HG02588 (cell line): ENCODE measurements around the gene ZBTB43.
A peak's percentile ranks its signal among the peaks of the same experiment; 100 is the strongest.

Experiments used
- ATAC-seq: cut with Tn5 transposase; IDR thresholded peaks from one replicate; pipeline ENCODE4 v1.9.1; 2021; ENCODE audit warnings: mild to moderate bottlenecking, moderate library complexity; ENCODE audit not compliant: unreplicated experiment

Gene ZBTB43

GRCh38 chr9:126853667-126854066 is 48.8 kb downstream of the ZBTB43 start:
- ATAC-seq = no peak

GRCh38 chr9:126854734-126855133 is 49.9 kb downstream of the ZBTB43 start:
- ATAC-seq = no peak

GRCh38 chr9:126856326-126856877 is 51.6 kb downstream of the ZBTB43 start:
- ATAC-seq = no peak

GRCh38 chr9:126857261-126857960 is 52.6 kb downstream of the ZBTB43 start:
- no peak for ATAC-seq

- no peak for ATAC-seq
Observed at GRCh38 chr9:126859111-126859510, 54.3 kb downstream of the ZBTB43 start.

- ATAC-seq = peak; percentile 61
Observed at GRCh38 chr9:126860077-126860756, 55.4 kb downstream of the ZBTB43 start, which contains the start of gene ZBTB34. Gene ZBTB34 (plus strand): TSS chr9:126860639. CDS start chr9:126879400, 18,761 bp downstream.

GRCh38 chr9:126860757-126861466 is 56.1 kb downstream of the ZBTB43 start:
- peak; percentile 33 for ATAC-seq

GRCh38 chr9:126861707-126862103 is 56.9 kb downstream of the ZBTB43 start:
- no peak for ATAC-seq

GRCh38 chr9:126862104-126862761 is 57.4 kb downstream of the ZBTB43 start:
- no peak for ATAC-seq

- ATAC-seq = no peak
Observed at GRCh38 chr9:126864771-126865170, 59.9 kb downstream of the ZBTB43 start.

- ATAC-seq = no peak
Observed at GRCh38 chr9:126869368-126869767, 64.5 kb downstream of the ZBTB43 start.

GRCh38 chr9:126872516-126872915 is 67.7 kb downstream of the ZBTB43 start:
- ATAC-seq = no peak

- no peak for ATAC-seq
Observed at GRCh38 chr9:126874546-126875314, 69.9 kb downstream of the ZBTB43 start.

GRCh38 chr9:126875756-126876510 is 71.1 kb downstream of the ZBTB43 start:
- ATAC-seq = no peak

- ATAC-seq = no peak
Observed at GRCh38 chr9:126876531-126876930, 71.7 kb downstream of the ZBTB43 start.

GRCh38 chr9:126877418-126877817 is 72.6 kb downstream of the ZBTB43 start:
- no peak for ATAC-seq

GRCh38 chr9:126879288-126879687 is 74.4 kb downstream of the ZBTB43 start:
- no peak for ATAC-seq

- no peak for ATAC-seq
Observed at GRCh38 chr9:126880226-126880946, 75.5 kb downstream of the ZBTB43 start.

- ATAC-seq = no peak
Observed at GRCh38 chr9:126880947-126881332, 76.1 kb downstream of the ZBTB43 start.
